Stimulated activated naive CD4-positive, alpha-beta T cell treated with Interleukin-2 at 50 U/mL for 16 hours (primary cell): ENCODE results near the gene ERH.
"Not testable (repeated sequence)": the region's sequence is repeated elsewhere in the genome, so short reads cannot be mapped to it uniquely, and the experiment has no call there.

ENCODE experiments used
- DNase-seq: peaks from one replicate; lab custom pipeline; 2025; lab: John Stamatoyannopoulos, UW

Gene ERH

DNA sequence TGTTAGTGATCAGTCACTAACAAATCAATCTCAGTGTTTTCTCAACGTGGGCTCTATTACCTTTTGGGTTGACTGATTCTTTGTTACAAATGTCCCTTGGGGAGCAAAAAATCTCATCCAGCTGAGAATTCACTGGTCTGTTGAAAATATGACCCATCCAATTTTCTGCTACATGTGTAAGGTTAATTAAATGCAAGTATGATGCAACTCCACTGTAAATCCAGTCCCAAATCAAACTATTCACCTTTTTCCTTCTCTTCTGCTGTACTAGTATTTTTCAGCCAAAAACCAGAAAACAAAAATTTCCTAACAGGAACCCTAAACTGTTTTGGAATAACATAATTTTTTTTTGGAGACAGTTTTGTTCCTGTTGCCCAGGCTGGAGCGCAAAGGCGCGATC, 2.2 kb downstream of the ERH start:
- DNase-seq: no peak

DNA sequence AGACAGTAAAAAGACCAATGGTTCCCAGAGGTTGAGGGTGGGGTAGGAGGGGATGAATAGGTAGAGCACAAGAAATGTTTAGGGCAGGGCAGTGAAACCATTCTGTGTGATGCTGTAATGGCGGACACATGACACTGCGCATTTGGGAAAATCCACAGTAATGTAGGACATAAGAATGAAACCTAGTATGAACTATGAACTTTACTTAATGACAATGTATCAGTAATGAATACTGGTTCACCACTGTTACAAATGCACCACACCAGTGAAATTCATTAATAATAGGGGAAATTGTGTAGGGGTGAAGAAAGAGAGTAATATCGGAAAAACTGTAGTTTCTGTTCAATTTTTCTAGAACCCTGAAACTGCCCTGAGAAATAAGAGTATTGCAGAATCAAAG, 5.6 kb downstream of the ERH start:
- no peak for DNase-seq

DNA sequence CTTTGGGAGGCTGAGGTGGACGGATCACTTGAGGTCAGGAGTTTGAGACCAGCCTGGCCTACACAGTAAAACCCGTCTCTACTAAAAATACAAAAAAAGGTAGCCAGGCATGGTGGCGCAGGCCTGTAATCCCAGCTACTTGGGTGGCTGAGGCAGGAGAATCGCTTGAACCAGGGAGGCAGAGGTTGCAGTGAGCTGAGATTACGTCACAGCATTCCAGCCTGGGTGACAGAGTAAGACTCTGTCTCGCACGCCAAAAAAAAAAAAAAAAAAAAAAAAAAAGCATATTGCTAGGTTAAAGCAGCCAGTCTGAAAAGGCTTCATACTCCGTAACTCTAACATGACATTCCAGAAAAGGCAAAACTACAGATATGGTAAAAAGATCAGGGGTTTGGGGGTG, 6.7 kb downstream of the ERH start:
- DNase-seq: not testable (repeated sequence)

DNA sequence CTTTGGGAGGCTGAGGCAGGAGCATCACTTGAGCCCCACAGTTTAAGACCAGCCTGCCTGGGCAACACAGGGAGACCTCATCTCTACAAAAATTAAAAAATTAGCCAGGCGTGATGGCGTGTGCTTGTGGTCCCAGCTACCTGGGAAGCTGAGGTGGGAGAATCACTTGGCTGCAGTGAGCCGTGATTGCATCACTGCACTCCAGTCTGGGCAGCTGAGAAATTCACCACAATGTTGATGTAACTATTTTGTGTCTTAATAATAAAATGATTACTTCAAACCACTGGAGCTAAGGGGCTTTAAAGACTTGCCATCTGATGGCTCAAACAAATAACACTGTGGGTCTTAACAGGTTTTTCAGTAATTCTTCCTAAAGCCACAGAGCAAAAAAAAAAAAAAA, 10.8 kb downstream of the ERH start:
- no peak for DNase-seq

DNA sequence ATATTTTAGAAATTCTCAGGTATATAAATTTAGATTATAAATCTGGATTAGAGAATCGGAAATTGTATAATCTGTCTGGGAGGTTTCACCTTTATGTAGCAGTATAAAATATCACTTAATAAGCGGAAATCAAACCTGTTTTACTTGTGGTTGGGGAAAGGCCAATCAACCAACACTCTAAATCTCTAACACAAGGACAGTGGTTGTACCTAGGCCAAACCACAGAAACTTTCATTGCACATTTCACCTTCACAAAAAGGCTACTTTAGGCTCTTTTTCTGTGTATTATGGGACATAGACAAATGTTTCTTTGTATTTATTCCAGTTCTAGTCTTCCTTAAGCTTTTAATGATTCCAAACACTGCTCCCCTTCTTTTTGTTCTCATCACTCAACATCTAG, 19.8 kb downstream of the ERH start:
- no peak for DNase-seq

DNA sequence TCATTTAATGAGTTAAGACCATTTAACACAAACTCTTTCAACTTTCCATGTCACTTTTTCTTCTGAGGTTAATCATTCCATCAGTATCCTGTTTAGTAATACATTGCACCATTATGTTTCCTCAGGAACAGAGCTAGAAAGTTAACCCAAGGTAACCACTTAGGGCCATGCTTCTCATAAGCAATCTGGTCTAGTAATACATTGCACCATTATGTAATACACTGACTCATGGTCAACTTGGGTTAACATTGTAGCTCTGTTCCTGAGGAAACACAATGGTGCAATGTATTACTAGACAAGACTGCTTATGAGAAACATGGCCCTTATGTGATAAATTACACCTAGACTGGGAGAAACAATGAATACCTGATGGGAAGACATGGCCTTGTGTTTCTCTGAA, 21.7 kb downstream of the ERH start:
- DNase-seq: no peak

DNA sequence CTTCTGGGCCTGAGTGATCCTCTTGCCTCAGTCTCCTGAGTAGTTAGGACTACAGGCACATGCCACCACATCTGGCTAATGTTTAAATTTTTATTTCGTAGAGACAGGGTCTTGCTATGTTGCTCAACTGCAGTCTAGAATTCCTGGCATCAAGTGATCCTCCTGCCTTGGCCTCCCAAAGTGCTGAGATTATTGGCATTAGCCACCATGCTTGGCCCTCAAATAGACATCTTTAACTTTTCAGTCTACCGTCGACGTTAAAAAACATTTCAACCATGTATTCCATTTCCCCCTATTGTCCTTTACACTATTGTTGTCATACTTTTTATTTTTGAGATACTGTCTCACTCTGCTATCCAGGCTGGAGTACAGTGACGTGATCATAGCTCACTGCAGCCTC, 22.4 kb downstream of the ERH start:
- DNase-seq: no peak

DNA sequence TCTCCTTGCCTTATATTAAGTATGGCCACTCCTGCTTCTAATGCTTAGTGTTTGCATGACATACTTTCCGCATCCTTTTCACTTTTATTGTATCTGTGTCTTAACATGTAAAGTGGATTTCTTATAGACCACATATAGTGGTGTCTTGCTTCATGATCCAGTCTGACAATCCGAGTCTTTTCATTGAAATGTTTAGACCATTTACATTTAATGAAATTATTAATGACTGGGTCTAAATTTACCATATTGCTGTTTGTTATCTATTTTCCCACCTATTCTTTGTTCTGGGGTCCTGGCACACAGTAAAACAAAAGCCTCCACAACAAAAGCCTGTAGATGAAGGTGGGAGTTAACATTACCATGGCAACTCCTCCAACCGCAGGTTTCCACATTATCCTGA, 22.9 kb downstream of the ERH start:
- DNase-seq: no peak

DNA sequence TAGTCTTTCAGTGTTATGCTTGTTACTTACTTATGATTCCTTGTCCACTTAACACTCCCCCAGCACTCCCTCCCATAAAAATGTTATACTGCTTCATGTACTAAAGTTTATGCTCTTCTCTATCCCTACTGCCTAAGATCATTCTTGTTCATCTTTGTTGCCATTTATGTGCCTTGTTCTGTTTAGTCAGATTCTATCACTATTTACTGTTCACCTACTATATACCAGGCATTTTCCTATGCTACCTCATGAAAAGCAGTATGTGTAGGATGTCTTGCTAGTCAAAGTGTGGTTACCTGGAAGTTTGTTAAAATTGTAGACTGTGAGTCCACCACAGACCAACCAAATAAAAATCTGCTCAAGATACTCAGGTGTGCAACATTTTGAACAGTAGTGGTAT, 23.9 kb downstream of the ERH start:
- DNase-seq: no peak

DNA sequence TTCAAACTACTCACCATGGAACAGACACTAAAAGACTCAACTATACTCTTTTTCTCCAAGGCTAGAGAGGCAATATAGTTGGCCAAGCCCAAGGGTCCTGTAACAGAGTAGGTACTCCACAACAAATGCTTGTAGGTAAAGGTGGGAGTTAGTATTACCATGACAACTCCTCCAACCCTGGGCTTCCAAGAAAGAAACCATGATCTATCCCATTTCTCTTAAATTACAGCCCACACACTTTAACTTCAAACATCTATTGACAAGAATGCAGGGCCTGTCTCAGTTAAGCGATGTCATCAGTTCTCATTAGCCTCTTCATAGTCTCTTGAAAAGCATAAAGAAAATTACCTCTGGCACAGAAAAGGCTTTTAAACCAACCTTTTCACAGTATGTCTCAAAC, 25.0 kb downstream of the ERH start:
- no peak for DNase-seq

DNA sequence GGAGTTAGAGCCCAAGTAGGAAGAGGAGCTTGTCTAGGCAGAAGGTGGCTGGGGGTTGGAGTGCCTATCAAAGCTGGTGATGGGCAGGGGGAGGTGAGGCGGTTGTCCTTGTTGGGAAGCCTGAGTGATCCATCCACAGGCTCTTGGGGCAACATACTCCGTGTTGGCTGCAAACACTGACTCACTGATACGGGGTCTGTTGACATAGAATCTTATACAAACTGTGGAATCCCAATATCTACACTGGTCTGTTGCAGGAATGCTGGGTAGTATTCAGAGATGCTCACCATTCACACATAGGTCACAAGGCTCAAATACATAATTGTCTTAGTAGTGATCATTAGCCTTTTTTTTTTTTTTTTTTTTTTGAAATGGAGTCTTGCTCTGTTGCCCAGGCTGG, 26.0 kb downstream of the ERH start:
- DNase-seq: no peak

DNA sequence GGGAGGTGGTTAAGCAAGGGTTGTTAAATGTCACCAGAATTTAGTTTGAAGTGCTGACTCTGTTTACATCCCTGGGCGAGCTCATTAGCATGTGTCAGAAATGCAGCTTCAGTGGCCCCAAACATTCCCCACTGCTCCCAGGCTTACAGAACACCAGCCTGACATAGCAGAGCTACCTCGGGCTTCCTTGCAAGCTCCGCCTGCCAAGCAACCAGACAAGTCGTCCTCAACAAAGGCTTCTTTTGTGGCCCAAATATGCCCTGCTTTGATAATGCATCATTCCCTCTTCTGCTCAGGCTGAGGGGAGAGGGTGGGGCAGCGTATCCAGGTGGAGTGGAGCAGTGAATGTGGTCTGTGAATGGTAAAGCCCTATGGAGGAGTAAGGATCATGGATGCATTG, 28.0 kb downstream of the ERH start:
- DNase-seq: no peak

DNA sequence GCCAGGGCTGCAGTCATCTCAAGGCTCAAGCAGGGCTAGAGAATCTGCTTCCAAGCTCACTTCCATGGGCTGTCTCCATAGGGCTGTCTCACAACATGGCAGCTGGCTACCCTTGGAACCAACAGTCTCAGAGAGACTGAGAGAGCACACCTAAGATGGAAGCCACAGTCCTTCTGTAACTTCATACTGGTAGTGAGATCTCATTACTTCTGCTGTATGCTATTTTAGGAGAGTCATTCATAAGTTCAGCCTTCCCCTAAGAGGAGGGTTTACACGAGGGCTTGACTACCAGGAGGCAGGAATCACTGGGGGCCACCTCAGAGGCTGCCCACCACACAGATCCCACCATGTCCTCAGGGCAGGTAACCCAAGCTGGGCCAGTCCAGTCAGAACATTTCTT, 29.7 kb downstream of the ERH start:
- no peak for DNase-seq

DNA sequence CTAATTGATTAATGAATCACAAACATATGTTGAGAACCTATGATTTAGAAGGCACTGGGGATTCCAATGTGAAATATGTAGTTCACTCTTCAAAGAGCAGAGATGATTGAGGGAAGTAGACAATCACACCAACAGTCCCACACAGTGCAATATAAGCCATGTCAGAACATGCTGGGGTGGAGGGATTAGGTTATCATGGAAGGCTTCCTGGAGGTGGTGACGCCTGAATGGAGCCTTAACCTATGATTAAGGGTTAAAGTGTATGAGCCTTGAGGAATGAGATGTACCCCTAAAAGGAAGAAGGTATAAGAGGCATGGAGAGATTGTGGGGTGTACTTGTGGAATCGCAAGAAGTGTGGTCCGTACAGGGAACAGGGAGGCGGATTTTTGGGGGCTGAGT, 31.3 kb downstream of the ERH start:
- DNase-seq: no peak

DNA sequence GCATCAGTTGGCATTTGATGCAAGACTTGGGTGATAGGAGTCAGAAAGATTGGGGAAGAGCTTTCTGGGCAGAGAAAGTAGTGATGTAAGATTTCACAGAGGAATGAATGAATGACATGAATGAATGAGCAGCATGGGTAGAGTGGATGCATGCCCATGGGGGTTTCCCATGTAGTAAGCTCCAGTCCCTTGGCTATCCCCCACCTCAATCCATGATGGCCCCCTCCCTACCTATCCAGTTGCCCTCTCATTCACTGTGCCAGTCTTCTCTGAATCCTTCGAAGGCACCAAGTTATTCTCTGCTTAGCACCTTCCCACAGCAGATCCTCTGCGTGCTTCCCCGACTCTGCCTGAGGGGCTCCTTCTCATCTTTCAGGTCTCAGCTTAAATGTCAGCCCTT, 32.0 kb downstream of the ERH start:
- no peak for DNase-seq

DNA sequence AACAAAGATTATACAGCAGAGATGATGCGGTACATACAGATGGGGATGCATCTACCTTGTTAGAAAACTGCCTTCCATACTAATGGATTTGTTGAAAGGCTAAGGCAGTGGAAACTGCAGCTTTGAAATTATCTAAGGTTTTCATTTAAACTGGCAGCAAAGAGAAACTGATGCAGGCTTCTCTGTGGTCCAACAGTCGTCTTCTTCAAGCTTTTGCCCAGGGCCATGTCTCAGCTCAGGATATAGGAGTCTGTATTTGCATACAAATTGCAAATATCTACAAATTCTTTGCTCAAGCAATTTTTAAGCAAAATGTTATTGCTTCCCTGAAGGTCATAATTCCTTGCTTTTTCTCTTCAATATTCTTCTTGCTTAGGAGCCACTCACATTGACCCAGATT, 33.7 kb downstream of the ERH start:
- DNase-seq: no peak

DNA sequence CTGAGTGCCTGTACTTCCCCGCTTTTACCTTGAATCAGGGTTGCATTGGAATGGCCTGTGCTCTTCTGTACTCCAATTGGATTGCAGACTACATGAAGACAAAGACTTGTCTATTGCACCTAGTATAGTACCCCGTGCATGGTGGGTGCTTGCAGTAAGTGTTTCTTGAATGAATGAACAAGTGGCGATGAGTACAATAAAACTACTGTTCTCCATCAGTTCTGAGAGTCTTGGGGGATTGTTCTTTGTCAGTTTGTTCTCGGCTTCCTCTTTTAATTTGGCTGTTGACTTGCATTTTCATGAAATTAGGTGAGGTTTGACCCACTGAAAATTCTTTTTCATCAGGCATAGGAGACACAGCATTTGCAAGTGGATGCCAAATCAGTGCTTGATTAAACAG, 34.1 kb downstream of the ERH start:
- DNase-seq: no peak

DNA sequence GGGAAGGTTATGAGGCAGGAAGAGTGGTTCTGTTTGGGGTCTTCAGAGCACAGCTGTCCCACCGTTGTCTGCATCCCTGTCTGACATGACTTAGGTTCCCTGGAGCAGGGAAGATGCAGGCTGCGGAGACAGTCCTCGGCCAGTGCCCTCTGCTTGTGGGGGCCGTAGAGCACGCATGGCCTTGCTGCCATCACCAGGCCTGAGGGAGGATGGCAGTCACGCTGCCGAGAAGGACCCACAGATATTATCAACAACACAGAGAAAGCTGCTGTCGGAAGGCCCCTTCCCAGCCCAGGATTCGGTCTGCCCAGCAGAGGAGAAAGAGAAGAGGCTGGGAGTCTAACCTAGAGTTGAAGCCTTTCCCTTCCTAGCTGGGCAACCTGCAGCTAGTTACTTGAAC, 35.0 kb downstream of the ERH start:
- no peak for DNase-seq

DNA sequence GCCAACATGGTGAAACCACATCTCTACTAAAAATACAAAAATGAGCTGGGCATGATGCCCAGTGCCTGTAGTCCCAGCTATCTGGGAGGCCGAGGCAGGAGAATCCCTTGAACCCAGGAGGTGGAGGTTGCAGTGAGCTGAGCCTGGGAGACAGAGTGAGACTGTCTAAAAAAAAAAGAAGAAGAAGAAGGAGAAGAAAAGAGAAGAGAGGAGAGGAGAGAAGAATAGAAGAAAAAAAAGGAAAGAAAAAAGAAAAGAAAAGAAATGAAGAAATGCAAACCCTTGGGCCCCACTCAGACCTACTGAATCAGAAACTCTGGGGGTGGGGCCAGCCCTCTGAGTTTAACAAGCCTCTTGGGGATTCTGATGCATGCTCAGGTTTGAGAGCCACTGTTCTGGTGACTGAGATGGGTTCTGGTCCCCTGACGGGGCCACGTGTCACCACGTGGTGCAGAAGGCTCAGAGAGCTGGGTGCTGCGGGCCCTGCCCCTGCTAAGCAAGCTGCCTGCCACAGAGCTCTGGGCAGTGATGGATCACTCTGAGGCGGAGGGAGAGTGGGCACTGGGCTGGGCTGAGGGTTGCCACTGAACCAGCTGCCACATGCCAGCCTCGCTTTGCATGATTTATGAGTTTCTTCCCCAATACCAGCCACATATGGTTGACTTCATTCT, 37.5 kb downstream of the ERH start:
- no peak for DNase-seq

DNA sequence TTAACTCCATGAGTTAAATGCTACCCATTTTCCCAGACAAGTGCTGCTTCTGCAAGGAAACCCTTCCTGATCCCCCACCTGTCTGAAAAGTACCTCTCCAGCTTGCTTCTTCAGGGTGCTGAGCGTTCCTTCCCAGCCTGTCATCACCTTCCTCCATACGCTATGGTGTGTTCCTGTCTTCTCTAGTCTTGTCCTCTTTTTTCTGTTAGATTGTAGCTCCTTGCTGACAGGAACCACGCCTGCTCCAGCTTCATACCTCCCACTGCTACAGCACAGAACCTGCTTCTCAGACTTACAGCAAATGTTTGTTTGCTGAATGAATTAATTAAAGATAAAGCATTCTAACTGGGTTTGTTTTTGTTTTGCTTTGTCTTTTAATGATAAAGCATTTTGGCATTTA, 39.1 kb downstream of the ERH start:
- DNase-seq: no peak

DNA sequence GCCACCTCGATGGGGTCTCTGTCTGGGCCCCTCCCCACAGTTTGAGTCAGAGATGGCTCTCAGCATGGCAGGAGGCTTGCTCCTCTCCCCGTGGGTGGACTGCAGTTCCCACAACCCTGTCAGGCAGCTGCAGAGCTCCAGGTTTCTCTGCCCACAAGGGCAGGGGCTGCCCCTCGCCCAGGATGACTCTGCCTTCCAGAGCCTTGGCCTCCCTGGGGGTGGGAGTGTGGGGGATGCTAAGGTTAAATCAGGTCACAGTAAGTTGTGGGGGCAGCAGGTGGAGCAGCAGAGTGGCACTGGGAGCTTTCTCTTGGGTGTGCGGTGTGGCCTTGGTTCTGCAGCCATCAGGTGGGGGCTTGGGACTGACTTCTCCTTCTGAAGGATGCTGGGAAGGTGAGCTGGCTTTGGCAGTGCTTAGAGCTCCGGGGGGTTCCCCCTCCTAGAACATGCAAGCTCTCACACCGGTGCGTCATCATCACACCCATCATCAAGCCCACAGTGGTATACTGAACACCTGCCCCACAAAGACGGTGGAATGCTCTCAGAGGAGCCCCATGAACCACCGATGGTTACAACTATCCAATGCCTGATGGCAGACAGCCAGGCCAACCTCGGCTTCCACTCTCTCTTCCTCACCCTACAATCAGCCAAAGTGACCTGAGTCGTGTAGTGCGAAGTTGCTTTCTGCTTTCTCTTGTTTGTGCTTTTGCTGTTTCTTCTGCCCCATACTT, 39.7 kb downstream of the ERH start:
- DNase-seq: peak; percentile 29

DNA sequence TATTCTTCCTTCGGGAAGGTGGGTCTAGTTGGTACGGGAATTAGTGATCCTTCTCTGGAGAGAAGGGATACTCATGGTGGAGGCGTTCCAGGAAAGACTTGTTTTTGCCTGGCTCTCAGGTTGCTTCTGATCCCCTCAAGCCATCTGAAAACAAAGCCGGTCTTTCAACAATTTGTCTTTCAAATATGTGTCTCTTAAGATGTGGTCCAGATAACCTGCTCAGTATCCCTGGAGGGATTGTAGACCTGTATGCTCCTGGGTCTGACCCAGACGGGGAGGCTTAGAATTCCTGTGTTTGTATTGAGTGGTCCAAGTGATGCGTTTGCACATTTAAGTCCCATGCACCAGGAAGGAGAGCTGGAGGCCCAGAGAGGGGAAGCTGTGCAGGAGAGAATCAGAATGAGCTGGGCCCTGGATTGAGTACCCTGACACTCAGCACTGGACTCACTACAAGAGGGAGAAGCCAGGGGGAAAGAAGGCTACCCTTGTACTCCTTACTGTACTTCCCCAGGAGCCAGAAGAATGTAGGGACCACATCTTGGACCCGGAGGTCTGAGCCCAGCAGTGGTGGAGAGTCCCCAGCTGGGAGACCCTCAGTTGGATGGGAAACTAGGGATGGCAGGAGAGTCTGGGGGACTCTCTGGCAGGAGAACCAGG, 40.4 kb downstream of the ERH start:
- DNase-seq: no peak

DNA sequence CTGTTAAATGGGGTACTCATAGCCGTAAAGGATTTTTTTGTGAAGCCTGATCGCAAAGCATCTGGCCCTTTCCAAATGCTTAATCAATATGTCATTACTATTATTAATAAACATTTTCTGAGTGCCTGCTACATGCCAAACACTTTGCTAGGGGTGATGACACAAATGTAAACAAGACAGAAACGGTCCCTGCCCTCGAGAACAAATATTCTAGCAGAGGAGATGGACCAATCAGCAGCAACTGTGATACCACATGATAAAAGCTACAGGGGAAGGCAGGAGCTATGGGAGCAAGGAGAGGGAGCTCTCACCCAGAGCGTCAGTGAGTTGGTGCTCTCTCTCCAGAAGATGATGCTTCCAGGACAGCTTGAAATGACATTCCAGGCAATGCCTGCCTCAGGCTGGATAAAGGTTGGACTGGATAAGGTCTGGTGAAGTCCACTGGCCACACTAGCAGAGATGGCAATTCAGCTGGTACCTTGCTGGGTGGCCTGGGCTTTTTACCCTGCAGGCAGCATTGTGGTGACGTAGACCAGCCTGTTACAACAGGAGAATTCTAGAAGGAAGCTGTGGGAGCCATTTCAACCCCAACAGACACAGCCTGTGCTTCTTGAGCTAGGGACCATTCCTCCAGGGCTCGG, 41.1 kb downstream of the ERH start:
- no peak for DNase-seq
